Esophagus muscularis mucosa (tissue), 3 donors: ENCODE measurements around the gene SLC27A1.

Source experiments
- EP300 ChIP-seq: sonication (generic); formaldehyde crosslinking; IDR thresholded peaks from one replicate; pipeline ENCODE4 v1.6.1; 2017; ENCODE audit warnings: antibody characterized with exemption
- TF ChIP-seq, protein P1 (sequence below), 3 experiments: fragments of 200-600 bp in 2 of 3; fragments of 450-650 bp in 1 of 3; sonication (generic) in 2 of 3; IDR thresholded peaks; one replicate each; pipeline ENCODE4 v1.5.1; 2017 to 2019; ENCODE audit warnings: antibody characterized with exemption in 3 of 3, mild to moderate bottlenecking in 2 of 3, moderate library complexity in 1 of 3

DNA sequence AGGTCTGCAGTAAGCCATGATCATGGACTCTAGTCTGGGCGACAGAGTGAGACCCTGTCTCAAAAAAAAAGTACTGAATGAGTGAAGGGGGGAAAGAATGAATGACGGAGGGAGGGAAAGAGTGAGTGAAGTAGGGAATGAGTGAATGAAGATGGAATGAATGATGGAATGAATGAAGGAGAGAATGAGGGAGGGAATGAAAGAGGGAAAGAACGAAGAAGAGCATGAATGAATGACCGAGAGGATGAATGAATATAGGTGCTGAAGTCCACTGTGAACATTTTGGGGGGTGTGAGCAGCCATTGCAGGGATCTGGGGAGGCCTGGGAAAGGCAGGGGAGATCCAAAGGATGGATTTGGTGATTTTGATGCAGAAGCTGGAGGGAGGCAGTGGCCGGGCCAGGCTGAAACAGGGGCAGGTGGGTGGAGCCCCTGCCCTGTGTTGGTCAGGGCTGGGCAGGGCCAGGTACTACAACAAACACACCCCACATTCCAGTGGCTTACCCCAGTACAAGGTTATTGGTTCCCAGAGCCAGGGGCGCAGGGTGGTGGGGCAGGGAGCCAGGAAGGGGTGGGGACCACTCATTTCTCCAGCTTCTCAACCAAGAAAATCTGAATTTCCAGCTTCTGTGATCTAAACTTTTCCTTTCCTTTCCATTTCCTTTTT lies 14.3 kb downstream of the SLC27A1 start:
- no peak for TF ChIP-seq EP300
- TF ChIP-seq, protein P1, sequence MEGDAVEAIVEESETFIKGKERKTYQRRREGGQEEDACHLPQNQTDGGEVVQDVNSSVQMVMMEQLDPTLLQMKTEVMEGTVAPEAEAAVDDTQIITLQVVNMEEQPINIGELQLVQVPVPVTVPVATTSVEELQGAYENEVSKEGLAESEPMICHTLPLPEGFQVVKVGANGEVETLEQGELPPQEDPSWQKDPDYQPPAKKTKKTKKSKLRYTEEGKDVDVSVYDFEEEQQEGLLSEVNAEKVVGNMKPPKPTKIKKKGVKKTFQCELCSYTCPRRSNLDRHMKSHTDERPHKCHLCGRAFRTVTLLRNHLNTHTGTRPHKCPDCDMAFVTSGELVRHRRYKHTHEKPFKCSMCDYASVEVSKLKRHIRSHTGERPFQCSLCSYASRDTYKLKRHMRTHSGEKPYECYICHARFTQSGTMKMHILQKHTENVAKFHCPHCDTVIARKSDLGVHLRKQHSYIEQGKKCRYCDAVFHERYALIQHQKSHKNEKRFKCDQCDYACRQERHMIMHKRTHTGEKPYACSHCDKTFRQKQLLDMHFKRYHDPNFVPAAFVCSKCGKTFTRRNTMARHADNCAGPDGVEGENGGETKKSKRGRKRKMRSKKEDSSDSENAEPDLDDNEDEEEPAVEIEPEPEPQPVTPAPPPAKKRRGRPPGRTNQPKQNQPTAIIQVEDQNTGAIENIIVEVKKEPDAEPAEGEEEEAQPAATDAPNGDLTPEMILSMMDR (IDR thresholded peaks at IDR 0.05), result no peak
